PC-3 (cell line): ENCODE data around the gene NASP. TPM values are rescaled to one million over a fixed set of nuclear protein-coding genes. Genes with fewer than 3 reads are reported as not detected.
A peak's percentile ranks its signal among the peaks of the same experiment; 100 is the strongest.

ENCODE experiments used
- ATAC-seq: fragments of 200-7000 bp; cut with Tn5 transposase; 2 replicates; pipeline ENCODE4 v1.9.1; 2020; ENCODE audit warnings: mild to moderate bottlenecking, moderate library complexity
- BruUV-seq: library from RNA; stranded (reverse); fragments of 400-500 nt; replicated peaks from 2 replicates; lab custom pipeline; 2021; lab: Mats Ljungman, UMichigan
- CTCF ChIA-PET: fragments of 300-600 bp; sonication (Branson Sonifier 250); formaldehyde crosslinking; loops from one replicate; lab custom pipeline; 2022; ENCODE audit warnings: antibody characterized with exemption; lab: Charles Lee
- POLR2A ChIA-PET: fragments of 300-600 bp; sonication (Branson Sonifier 250); formaldehyde crosslinking; loops from one replicate; lab custom pipeline; 2022; ENCODE audit warnings: antibody characterized with exemption; ENCODE audit not compliant: unreplicated experiment; lab: Charles Lee
- DNase-seq: peaks from one replicate; pipeline ENCODE4 v3.0.0-alpha.2; 2015
- H2AFZ ChIP-seq: fragments of 300-600 bp; sonication (generic); 2 replicates; pipeline ENCODE4 v1.6.0; 2016; ENCODE audit warnings: antibody characterized with exemption, low read length
- H3F3A ChIP-seq: fragments of 300-600 bp; sonication (generic); one replicate; pipeline ENCODE4 v1.6.0; 2017; ENCODE audit warnings: antibody characterized with exemption, low read length, control low read depth, mild to moderate bottlenecking; ENCODE audit not compliant: unreplicated experiment
- H3K27ac ChIP-seq: fragments of 300-600 bp; sonication (generic); 2 replicates; pipeline ENCODE4 v1.5.1; 2016; ENCODE audit warnings: mild to moderate bottlenecking, low read length
- H3K27me3 ChIP-seq: fragments of 300-600 bp; sonication (generic); 2 replicates; pipeline ENCODE4 v1.6.1; 2016; ENCODE audit warnings: low read length, mixed read lengths
- H3K36me3 ChIP-seq: fragments of 300-600 bp; sonication (generic); 2 replicates; pipeline ENCODE4 v1.6.1; 2016; ENCODE audit warnings: low read depth, mixed run types, low read length, mixed read lengths
- H3K4me1 ChIP-seq: fragments of 300-600 bp; sonication (generic); 2 replicates; pipeline ENCODE4 v1.5.1; 2016; ENCODE audit warnings: low read length; ENCODE audit not compliant: insufficient read depth
- H3K4me2 ChIP-seq: fragments of 300-600 bp; sonication (generic); 2 replicates; pipeline ENCODE4 v1.6.0; 2016; ENCODE audit warnings: low read length
- H3K4me3 ChIP-seq: fragments of 300-600 bp; sonication (generic); 2 replicates; pipeline ENCODE4 v1.5.1; 2016; ENCODE audit warnings: mild to moderate bottlenecking, low read length, mixed read lengths
- H3K79me2 ChIP-seq: fragments of 300-600 bp; sonication (generic); 2 replicates; pipeline ENCODE4 v1.6.1; 2017; ENCODE audit warnings: low read length, mixed read lengths
- H3K9ac ChIP-seq: fragments of 300-600 bp; sonication (generic); 2 replicates; pipeline ENCODE4 v1.6.0; 2016; ENCODE audit warnings: mild to moderate bottlenecking, low read length
- H3K9me2 ChIP-seq: fragments of 300-600 bp; sonication (generic); replicated peaks from 2 replicates; pipeline ENCODE4 v1.6.1; 2016; ENCODE audit warnings: mixed run types, low read length, mixed read lengths
- H3K9me3 ChIP-seq: fragments of 300-600 bp; sonication (generic); 2 replicates; pipeline ENCODE4 v1.6.1; 2016; ENCODE audit warnings: low read length, mixed read lengths
- H4K20me1 ChIP-seq: fragments of 300-600 bp; sonication (generic); 2 replicates; pipeline ENCODE4 v1.6.1; 2016; ENCODE audit warnings: low read length, mixed read lengths
- CTCF ChIP-seq: fragments of 300-600 bp; sonication (generic); conservative IDR thresholded peaks from 2 replicates; pipeline ENCODE4 v1.5.1; 2017; ENCODE audit warnings: antibody characterized with exemption, low read depth, mild to moderate bottlenecking, low read length
- EZH2 ChIP-seq: fragments of 300-600 bp; sonication (generic); IDR thresholded peaks from one replicate; pipeline ENCODE4 v1.6.1; 2017; ENCODE audit warnings: antibody characterized with exemption, mild to moderate bottlenecking, low read length; ENCODE audit not compliant: unreplicated experiment
- EZH2phosphoT487 ChIP-seq: fragments of 300-600 bp; sonication (generic); IDR thresholded peaks from 2 replicates; pipeline ENCODE4 v1.6.1; 2018; ENCODE audit warnings: mild to moderate bottlenecking, antibody characterized with exemption, low read length, borderline replicate concordance
- intact Hi-C: fragments of 100-400 bp; cut with micrococcal nuclease; formaldehyde crosslinking; loops from 2 replicates; pipeline ENCODE4 v1.9.0; 2023
- total RNA-seq: library from RNA; depleted of rRNA; stranded (reverse); fragments of >200 nt; gene quantifications from 2 replicates; pipeline ENCODE4 v1.2.3, GENCODE V29; 2014

NASP gene
- total RNA-seq, 1 experiment from 2014 or later: 119 TPM

- ChIA-PET CTCF (no interaction called here), POLR2A (no interaction called here)
- DNase-seq (no peak), ATAC-seq (no peak)
- Histone ChIP-seq H2AFZ (no peak overlapping the region), H3K9me3 (no peaks in the 10 kb centered on the region), H4K20me1 (no peaks in the 10 kb centered on the region), H3F3A (no peaks in the 10 kb centered on the region), H3K4me1 (peaks cover 17% of the 10 kb centered on the region), H3K36me3 (no peaks in the 10 kb centered on the region), H3K27ac (no peak overlapping the region), H3K27me3 (no peaks in the 10 kb centered on the region), H3K9ac (no peak overlapping the region), H3K4me2 (peak overlapping the region; percentile 46; the same call in 1 of the 2 replicates), H3K4me3 (no peak overlapping the region), H3K79me2 (no peaks in the 10 kb centered on the region), H3K9me2 (no peaks in the 10 kb centered on the region)
- intact Hi-C loops: no loop called here
- no peak for TF ChIP-seq CTCF
- no peak for TF ChIP-seq EZH2
- BruUV-seq: no TSS peak
These were observed 47.0 kb upstream of the NASP start for GRCh38 chr1:45536886-45537285.

- Histone ChIP-seq H4K20me1 (no peaks in the 10 kb centered on the region), H3K4me1 (peaks cover 15% of the 10 kb centered on the region), H3F3A (no peaks in the 10 kb centered on the region), H3K79me2 (no peaks in the 10 kb centered on the region), H3K9me3 (no peaks in the 10 kb centered on the region), H2AFZ (no peak overlapping the region), H3K27me3 (no peaks in the 10 kb centered on the region), H3K4me2 (no peak overlapping the region), H3K27ac (no peak overlapping the region), H3K9me2 (no peaks in the 10 kb centered on the region), H3K9ac (no peak overlapping the region), H3K36me3 (no peaks in the 10 kb centered on the region), H3K4me3 (no peak overlapping the region)
- no peak for ATAC-seq
- no peak for TF ChIP-seq EZH2
- TF ChIP-seq EZH2phosphoT487: no peak
- TF ChIP-seq CTCF: no peak
- intact Hi-C loops: no loop called here
- ChIA-PET CTCF (no interaction called here), POLR2A (no interaction called here)
- no peak for DNase-seq
- BruUV-seq: no TSS peak
These were observed 42.6 kb upstream of the NASP start for GRCh38 chr1:45541193-45541592.

GRCh38 chr1:45542591-45542990 lies 41.2 kb upstream of the NASP start:
- Histone ChIP-seq H3K9me2 (no peaks in the 10 kb centered on the region), H3K27me3 (no peaks in the 10 kb centered on the region), H2AFZ (no peak overlapping the region), H3K36me3 (no peaks in the 10 kb centered on the region), H3K4me3 (no peak overlapping the region), H3K4me2 (no peak overlapping the region), H3F3A (no peaks in the 10 kb centered on the region), H3K9ac (no peak overlapping the region), H4K20me1 (no peaks in the 10 kb centered on the region), H3K9me3 (no peaks in the 10 kb centered on the region), H3K79me2 (no peaks in the 10 kb centered on the region), H3K27ac (no peak overlapping the region), H3K4me1 (peaks cover 5% of the 10 kb centered on the region; the same call in 1 of the 2 replicates)
- no TSS peak for BruUV-seq
- intact Hi-C loops: no loop called here
- DNase-seq: no peak
- CTCF ChIA-PET: no interaction called here
- TF ChIP-seq EZH2: no peak
- no peak for TF ChIP-seq CTCF
- TF ChIP-seq EZH2phosphoT487: no peak
- ATAC-seq: no peak
- POLR2A ChIA-PET: no interaction called here
